ENCODE measurements around the gene BFAR.

BFAR gene

GRCh38 chr16:14640538-14640937 is 7.8 kb downstream of the BFAR start:
- TF ChIP-seq, protein P1, sequence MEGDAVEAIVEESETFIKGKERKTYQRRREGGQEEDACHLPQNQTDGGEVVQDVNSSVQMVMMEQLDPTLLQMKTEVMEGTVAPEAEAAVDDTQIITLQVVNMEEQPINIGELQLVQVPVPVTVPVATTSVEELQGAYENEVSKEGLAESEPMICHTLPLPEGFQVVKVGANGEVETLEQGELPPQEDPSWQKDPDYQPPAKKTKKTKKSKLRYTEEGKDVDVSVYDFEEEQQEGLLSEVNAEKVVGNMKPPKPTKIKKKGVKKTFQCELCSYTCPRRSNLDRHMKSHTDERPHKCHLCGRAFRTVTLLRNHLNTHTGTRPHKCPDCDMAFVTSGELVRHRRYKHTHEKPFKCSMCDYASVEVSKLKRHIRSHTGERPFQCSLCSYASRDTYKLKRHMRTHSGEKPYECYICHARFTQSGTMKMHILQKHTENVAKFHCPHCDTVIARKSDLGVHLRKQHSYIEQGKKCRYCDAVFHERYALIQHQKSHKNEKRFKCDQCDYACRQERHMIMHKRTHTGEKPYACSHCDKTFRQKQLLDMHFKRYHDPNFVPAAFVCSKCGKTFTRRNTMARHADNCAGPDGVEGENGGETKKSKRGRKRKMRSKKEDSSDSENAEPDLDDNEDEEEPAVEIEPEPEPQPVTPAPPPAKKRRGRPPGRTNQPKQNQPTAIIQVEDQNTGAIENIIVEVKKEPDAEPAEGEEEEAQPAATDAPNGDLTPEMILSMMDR (IDR thresholded peaks at IDR 0.05; ENCODE audit: extremely low read depth, missing control alignments) = no peak
- no peak for DNase-seq (ENCODE audit: low spot score)

- no peak for DNase-seq (ENCODE audit: low spot score)
- TF ChIP-seq, protein P1 (IDR thresholded peaks at IDR 0.05; ENCODE audit: extremely low read depth, missing control alignments) = no peak
These were observed 8.5 kb downstream of the BFAR start for GRCh38 chr16:14641206-14641605.

DNA sequence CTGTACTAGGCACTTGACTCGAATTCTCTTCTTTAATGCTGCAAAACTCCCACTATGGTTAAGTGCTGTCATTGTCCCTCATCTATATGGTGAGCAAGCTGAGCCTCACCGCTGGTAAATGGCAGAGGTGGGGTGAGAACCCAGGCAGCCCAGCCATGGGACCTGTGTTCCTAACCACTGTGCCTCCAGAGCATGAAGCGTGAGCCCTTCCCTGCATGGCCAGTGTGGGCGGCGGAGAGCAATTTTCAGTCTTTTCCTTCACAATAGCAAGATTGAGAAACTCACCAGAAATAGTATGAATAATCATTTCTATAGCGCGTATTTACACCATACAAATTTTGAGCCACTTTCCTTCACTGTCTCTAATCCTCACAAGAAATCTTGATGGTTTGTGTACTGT is 9.2 kb downstream of the BFAR start:
- TF ChIP-seq, protein P1 (IDR thresholded peaks at IDR 0.05; ENCODE audit: extremely low read depth, missing control alignments) = no peak
- DNase-seq (ENCODE audit: low spot score) = no peak

DNA sequence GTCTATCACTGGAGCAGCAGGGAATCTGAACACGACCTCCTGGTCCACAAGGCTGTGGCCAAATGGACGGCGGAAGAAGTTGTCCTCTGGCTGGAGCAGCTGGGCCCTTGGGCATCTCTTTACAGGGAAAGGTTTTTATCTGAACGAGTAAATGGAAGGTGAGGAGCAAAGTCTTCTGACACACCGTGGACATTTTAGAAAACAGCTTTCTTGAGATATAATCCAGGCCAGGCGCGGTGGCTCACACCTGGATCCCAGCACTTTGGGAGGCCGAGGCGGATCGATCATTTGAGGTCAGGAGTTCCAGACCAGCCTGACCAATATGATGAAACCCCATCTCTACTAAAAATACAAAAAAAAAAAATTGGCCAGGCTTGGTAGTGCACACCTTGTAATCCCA is 17.1 kb downstream of the BFAR start:
- DNase-seq (ENCODE audit: low spot score) = no peak
- TF ChIP-seq, protein P1 (IDR thresholded peaks at IDR 0.05; ENCODE audit: extremely low read depth, missing control alignments) = no peak

DNA sequence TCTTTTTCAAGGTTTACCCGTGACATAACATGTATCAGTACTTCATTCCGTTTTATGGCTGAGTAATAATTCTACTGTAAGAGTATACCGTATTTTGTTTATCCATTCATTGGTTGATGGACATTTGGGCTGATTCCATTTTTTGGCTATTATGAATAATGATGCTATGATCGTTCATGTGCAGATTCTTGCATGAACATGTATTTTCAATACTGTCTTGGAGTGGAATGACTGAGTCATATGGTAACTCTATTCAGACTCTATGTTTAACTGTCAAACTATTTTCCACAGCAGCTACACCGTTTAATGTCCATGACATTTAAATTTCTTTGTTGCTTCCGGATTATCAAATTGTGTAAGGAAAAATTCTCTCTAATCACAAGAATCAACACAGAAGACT is 17.9 kb downstream of the BFAR start:
- DNase-seq (ENCODE audit: low spot score) = no peak
- TF ChIP-seq, protein P1 (IDR thresholded peaks at IDR 0.05; ENCODE audit: extremely low read depth, missing control alignments) = no peak

- TF ChIP-seq, protein P1 (IDR thresholded peaks at IDR 0.05; ENCODE audit: extremely low read depth, missing control alignments) = no peak
- no peak for DNase-seq (ENCODE audit: low spot score)
These were observed 20.0 kb downstream of the BFAR start for GRCh38 chr16:14652726-14653125.

GRCh38 chr16:14658063-14658462 is 25.3 kb downstream of the BFAR start:
- TF ChIP-seq, protein P1 (IDR thresholded peaks at IDR 0.05; ENCODE audit: extremely low read depth, missing control alignments) = no peak
- peak; percentile 45 for DNase-seq (ENCODE audit: low spot score)

All from GM20000 (cell line).